ENCODE data around the gene RGS7BP.
A peak's percentile ranks its signal among the peaks of the same experiment; 100 is the strongest.

The RGS7BP gene

GRCh38 chr5:64606926-64607325, 101.1 kb downstream of the RGS7BP start:
- no peak for DNase-seq (ENCODE audit: low read depth, low spot score)
- POLR2A ChIA-PET: no interaction called here
- CTCF ChIA-PET: no interaction called here
- no peak for TF ChIP-seq CTCF (IDR thresholded peaks at IDR 0.05; ENCODE audit: insufficient read depth, low read length, missing control alignments)
- no peak overlapping the region for H3K4me3 ChIP-seq (ENCODE audit: low read depth, low read length)

DNA sequence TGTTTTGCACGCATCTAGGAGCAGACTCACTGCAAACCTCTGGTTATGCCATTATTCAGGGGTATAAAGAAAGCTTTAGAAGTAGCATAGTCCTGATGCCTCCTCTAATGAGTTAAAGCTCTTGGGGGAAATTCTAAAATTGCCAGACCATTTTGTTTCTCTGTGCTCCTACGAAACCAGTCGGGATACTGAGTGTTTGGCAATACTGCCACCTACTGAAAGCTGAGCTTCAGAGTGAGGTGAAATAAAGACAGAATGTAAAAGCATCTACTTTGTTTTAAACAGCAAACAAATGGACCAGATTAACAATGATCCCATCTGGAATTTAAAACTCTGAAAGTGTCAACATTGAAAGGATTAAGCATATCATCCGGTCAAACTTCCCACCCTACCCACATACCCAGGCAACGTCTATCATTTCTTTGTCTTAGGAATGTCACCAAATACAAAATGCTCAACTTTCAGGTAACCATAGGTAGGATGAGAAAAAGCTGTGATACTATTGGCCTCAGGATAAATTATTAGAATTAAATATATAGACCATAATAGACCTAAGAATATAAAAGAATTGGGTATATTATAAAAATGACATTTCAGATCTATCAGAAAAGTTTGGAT, 106.6 kb downstream of the RGS7BP start:
- POLR2A ChIA-PET: no interaction called here
- no peak for DNase-seq (ENCODE audit: low read depth, low spot score)
- TF ChIP-seq CTCF (IDR thresholded peaks at IDR 0.05; ENCODE audit: insufficient read depth, low read length, missing control alignments): peak; percentile 62
- H3K4me3 ChIP-seq (ENCODE audit: low read depth, low read length): no peak overlapping the region
- CTCF ChIA-PET: interaction anchor here (0.7 to 7.8 kb wide), 23 partner anchors 9 to 1211 kb away, joined by 3 to 213 read pairs (median 5); no protein-coding TSS in a partner anchor

DNA sequence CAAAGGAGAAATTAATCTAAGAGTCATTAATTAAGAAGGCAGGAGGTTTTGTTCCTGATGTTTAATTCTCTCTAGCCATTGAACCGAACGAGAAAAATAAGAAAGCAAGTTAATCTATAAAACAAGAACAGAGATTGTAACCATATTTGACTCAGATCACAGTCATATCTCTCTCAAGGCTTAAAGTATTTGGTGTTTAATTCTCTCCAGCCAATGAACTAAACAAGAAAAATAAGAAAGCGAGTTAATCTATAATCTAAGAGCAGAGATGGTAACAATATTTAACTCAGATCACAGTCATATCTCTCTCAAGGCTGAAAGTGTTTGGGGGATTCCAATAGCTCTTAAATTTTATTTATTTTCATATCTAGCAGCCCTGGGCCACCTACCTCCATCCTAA, 110.1 kb downstream of the RGS7BP start:
- CTCF ChIA-PET: interaction anchor here (1.0 kb wide), 1 partner anchor 387 kb away, joined by 3 read pairs; no protein-coding TSS in a partner anchor
- DNase-seq (ENCODE audit: low read depth, low spot score): no peak
- TF ChIP-seq CTCF (IDR thresholded peaks at IDR 0.05; ENCODE audit: insufficient read depth, low read length, missing control alignments): no peak
- POLR2A ChIA-PET: no interaction called here
- H3K4me3 ChIP-seq (ENCODE audit: low read depth, low read length): no peak overlapping the region

- no peak for TF ChIP-seq CTCF (IDR thresholded peaks at IDR 0.05; ENCODE audit: insufficient read depth, low read length, missing control alignments)
- POLR2A ChIA-PET: no interaction called here
- CTCF ChIA-PET: interaction anchor here (1.3 to 1.6 kb wide), 2 partner anchors 15 to 390 kb away, joined by 3 to 5 read pairs; no protein-coding TSS in a partner anchor
- H3K4me3 ChIP-seq (ENCODE audit: low read depth, low read length): no peak overlapping the region
- no peak for DNase-seq (ENCODE audit: low read depth, low spot score)
Measured at GRCh38 chr5:64619609-64620008, 113.8 kb downstream of the RGS7BP start.

DNA sequence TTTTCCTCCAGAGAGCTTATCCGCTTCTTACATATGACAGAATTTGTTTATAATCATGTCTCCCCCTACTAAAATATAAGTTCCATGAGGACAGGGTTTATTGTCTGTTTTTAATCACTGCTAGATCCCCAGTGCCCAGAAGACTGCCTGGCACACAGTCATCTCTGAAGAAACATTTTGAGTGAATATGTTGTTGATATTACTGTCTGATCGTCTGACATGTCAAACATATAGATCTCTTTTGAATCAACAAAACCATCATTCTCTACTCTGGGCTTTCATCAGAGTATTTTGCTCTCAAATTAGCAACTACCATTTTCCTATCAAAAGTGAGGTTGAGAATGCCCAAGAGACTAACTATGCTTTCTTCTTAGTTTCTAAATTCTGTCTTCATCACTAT, 117.2 kb downstream of the RGS7BP start:
- ChIA-PET POLR2A (no interaction called here), CTCF (interaction anchor here (0.8 to 4.9 kb wide), 5 partner anchors 11 to 394 kb away, joined by 3 to 35 read pairs (median 3); no protein-coding TSS in a partner anchor)
- no peak overlapping the region for H3K4me3 ChIP-seq (ENCODE audit: low read depth, low read length)
- no peak for DNase-seq (ENCODE audit: low read depth, low spot score)
- no peak for TF ChIP-seq CTCF (IDR thresholded peaks at IDR 0.05; ENCODE audit: insufficient read depth, low read length, missing control alignments)

- TF ChIP-seq CTCF (IDR thresholded peaks at IDR 0.05; ENCODE audit: insufficient read depth, low read length, missing control alignments): no peak
- CTCF ChIA-PET: interaction anchor here (1.6 to 4.9 kb wide), 4 partner anchors 10 to 159 kb away, joined by 6 to 35 read pairs (median 12); no protein-coding TSS in a partner anchor
- POLR2A ChIA-PET: no interaction called here
Measured at GRCh38 chr5:64625678-64626077, 119.9 kb downstream of the RGS7BP start.

More at GRCh38 chr5:64625678-64626077, 119.9 kb downstream of the RGS7BP start:
- no peak for DNase-seq (ENCODE audit: low read depth, low spot score)
- H3K4me3 ChIP-seq (ENCODE audit: low read depth, low read length): no peak overlapping the region

Measured in AG04449 (cell line).